ENCODE results near the gene IGF2BP2. TPM values are rescaled to one million over a fixed set of nuclear protein-coding genes. Genes with fewer than 3 reads are reported as not detected.

The IGF2BP2 gene
- polyA plus RNA-seq, 1 experiment = 2.0 TPM

DNA sequence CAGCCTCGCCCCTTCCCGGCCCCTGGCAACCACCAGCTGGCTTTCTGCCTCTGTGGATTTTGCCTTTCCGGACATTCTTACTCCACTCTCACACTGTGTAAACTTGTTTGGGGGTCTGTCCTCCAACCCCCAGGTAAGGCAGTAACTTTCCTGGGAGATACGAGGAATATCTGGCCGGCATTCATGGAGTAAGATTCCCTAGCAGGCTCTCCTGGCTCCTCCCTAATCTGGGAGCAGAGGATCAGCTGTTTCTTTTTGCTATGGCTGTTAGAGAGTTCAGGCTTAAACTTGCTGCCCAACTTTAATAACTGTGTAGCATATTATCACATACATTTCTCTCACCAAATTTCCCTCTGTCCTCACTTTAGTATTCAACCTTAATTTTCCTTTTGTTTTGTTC is 64.3 kb downstream of the IGF2BP2 start:
- no peaks in the 10 kb centered on the region for H3K27me3 ChIP-seq (ENCODE audit: control insufficient read depth, insufficient read depth, low read length)
- peak overlapping the region; percentile 18; the same call in 1 of the 2 replicates for H3K4me3 ChIP-seq (ENCODE audit: low read depth, low read length)
- no peak for DNase-seq (ENCODE audit: low read depth)
- TF ChIP-seq, protein P1, sequence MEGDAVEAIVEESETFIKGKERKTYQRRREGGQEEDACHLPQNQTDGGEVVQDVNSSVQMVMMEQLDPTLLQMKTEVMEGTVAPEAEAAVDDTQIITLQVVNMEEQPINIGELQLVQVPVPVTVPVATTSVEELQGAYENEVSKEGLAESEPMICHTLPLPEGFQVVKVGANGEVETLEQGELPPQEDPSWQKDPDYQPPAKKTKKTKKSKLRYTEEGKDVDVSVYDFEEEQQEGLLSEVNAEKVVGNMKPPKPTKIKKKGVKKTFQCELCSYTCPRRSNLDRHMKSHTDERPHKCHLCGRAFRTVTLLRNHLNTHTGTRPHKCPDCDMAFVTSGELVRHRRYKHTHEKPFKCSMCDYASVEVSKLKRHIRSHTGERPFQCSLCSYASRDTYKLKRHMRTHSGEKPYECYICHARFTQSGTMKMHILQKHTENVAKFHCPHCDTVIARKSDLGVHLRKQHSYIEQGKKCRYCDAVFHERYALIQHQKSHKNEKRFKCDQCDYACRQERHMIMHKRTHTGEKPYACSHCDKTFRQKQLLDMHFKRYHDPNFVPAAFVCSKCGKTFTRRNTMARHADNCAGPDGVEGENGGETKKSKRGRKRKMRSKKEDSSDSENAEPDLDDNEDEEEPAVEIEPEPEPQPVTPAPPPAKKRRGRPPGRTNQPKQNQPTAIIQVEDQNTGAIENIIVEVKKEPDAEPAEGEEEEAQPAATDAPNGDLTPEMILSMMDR (IDR thresholded peaks at IDR 0.05; ENCODE audit: insufficient read depth, low read depth, low read length) = no peak
- POLR2A ChIA-PET = interaction anchor here (0.6 to 0.7 kb wide), 2 partner anchors 36 to 176 kb away, joined by 5 to 7 read pairs; no protein-coding TSS in a partner anchor
- no peaks in the 10 kb centered on the region for H3K36me3 ChIP-seq (ENCODE audit: control insufficient read depth, insufficient read depth, low read length)
- CTCF ChIA-PET = interaction anchor here (1.1 to 1.4 kb wide), 5 partner anchors 8 to 183 kb away, joined by 3 to 6 read pairs (median 4); no protein-coding TSS in a partner anchor

DNA sequence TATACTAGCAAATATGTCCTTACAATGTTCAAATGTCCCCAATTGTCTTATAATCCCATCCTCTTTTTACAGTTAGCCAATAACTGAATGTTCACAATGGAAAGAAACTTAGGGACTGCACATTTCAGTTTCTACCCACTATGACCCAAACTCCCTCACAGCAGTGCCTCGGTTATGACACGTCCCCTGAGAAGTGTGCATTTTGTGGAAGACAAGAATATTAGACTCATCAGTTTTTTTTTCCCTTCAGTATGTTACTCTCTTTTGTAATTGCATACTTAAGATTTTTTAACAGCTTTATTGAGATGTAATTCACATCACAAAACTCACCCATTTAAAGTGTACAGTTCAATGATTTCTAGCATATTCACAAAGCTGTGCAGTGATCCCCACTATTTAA is 64.8 kb downstream of the IGF2BP2 start:
- CTCF ChIA-PET = interaction anchor here (1.1 to 1.4 kb wide), 5 partner anchors 9 to 183 kb away, joined by 3 to 6 read pairs (median 4); no protein-coding TSS in a partner anchor
- POLR2A ChIA-PET = interaction anchor here (0.7 kb wide), 1 partner anchor 35 kb away, joined by 5 read pairs; no protein-coding TSS in a partner anchor
- TF ChIP-seq, protein P1 (IDR thresholded peaks at IDR 0.05; ENCODE audit: insufficient read depth, low read depth, low read length) = no peak
- DNase-seq (ENCODE audit: low read depth) = no peak
- Histone ChIP-seq H3K4me3 (ENCODE audit: low read depth, low read length) (no peak overlapping the region), H3K36me3 (ENCODE audit: control insufficient read depth, insufficient read depth, low read length) (0 out of 2 replicates have a peak, but pooled peaks cover under 1% of the 10 kb centered on the region), H3K27me3 (ENCODE audit: control insufficient read depth, insufficient read depth, low read length) (no peaks in the 10 kb centered on the region)

DNA sequence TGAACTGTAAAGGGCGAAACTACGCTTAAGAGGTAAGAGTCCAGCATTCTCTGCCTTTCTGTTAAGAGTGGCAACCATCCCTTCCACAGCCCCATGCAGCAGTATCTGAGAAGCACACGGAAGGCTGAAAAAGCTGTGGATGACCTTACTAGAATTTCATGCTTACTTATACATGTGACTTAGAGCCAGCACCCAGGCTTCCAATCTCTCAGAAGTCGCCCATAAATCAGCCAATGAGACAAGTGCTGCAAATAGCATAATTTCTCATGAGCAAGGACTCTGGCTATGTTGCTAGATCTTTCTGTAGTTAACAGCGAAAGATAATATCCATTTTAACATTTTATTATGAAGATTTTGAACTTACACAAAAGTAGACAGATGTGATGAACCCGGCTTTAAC is 65.3 kb downstream of the IGF2BP2 start:
- TF ChIP-seq, protein P1 (IDR thresholded peaks at IDR 0.05; ENCODE audit: insufficient read depth, low read depth, low read length) = no peak
- POLR2A ChIA-PET = no interaction called here
- H3K4me3 ChIP-seq (ENCODE audit: low read depth, low read length) = no peak overlapping the region
- 0 out of 2 replicates have a peak, but pooled peaks cover 2% of the 10 kb centered on the region for H3K36me3 ChIP-seq (ENCODE audit: control insufficient read depth, insufficient read depth, low read length)
- DNase-seq (ENCODE audit: low read depth) = no peak
- CTCF ChIA-PET = interaction anchor here (1.2 kb wide), 1 partner anchor 9 kb away, joined by 6 read pairs; no protein-coding TSS in a partner anchor
- no peaks in the 10 kb centered on the region for H3K27me3 ChIP-seq (ENCODE audit: control insufficient read depth, insufficient read depth, low read length)

DNA sequence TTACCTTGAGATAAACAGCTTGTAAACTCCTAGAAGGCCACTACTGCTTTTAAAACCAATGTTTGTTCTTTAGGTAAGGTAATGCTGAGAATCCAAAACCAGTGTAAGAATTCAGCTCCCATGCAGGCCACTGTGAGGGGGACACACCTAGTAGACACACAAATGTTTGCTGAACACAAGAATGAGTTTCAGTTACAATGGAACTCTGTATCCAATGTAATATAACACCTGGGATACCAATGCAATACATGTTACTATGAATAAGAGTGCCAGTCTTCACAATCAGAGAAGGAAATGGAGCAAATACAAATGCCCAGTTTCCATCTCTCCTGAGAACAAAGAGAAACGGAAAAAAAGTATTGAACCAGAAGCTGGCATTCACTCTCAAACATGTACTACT is 65.9 kb downstream of the IGF2BP2 start:
- CTCF ChIA-PET = interaction anchor here (1.5 kb wide), 1 partner anchor 8 kb away, joined by 3 read pairs; no protein-coding TSS in a partner anchor
- Histone ChIP-seq H3K36me3 (ENCODE audit: control insufficient read depth, insufficient read depth, low read length) (0 out of 2 replicates have a peak, but pooled peaks cover 2% of the 10 kb centered on the region), H3K4me3 (ENCODE audit: low read depth, low read length) (no peak overlapping the region), H3K27me3 (ENCODE audit: control insufficient read depth, insufficient read depth, low read length) (no peaks in the 10 kb centered on the region)
- DNase-seq (ENCODE audit: low read depth) = no peak
- TF ChIP-seq, protein P1 (IDR thresholded peaks at IDR 0.05; ENCODE audit: insufficient read depth, low read depth, low read length) = no peak
- POLR2A ChIA-PET = no interaction called here

DNA sequence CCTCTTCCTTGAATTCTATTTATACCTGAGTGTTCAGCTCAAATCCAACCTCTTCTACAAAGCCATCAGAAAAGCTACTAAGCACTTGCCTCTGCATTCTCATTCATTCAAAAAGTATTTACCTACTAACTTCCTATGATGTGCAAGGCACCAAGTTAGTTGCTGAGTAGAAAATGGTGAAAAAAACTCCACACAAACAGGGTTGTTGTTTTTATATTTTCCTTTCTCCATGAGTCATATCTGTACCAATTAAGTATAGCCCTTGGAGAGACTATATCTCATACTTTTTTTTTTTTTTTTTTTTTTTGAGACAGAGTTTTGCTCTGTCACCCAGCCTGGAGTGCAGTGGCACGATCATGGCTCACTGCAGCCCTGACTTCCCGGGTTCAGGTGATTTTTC is 67.7 kb downstream of the IGF2BP2 start:
- CTCF ChIA-PET = interaction anchor here (0.9 to 1.3 kb wide), 4 partner anchors 12 to 80 kb away, joined by 3 to 4 read pairs (median 4); no protein-coding TSS in a partner anchor
- Histone ChIP-seq H3K27me3 (ENCODE audit: control insufficient read depth, insufficient read depth, low read length) (no peaks in the 10 kb centered on the region), H3K36me3 (ENCODE audit: control insufficient read depth, insufficient read depth, low read length) (0 out of 2 replicates have a peak, but pooled peaks cover 2% of the 10 kb centered on the region), H3K4me3 (ENCODE audit: low read depth, low read length) (no peak overlapping the region)
- POLR2A ChIA-PET = interaction anchor here (0.6 kb wide), 1 partner anchor 99 kb away, joined by 3 read pairs; no protein-coding TSS in a partner anchor
- DNase-seq (ENCODE audit: low read depth) = no peak
- TF ChIP-seq, protein P1 (IDR thresholded peaks at IDR 0.05; ENCODE audit: insufficient read depth, low read depth, low read length) = no peak
